SU-DHL-6 (cell line): ENCODE measurements around the gene ZNF560.
"Not testable (repeated sequence)": the region's sequence is repeated elsewhere in the genome, so short reads cannot be mapped to it uniquely, and the experiment has no call there.

Source experiments
- H2AFZ ChIP-seq: fragments of 200-600 bp; sonication (generic); 2 replicates; pipeline ENCODE4 v1.6.1; 2014; ENCODE audit warnings: low read depth, mild to moderate bottlenecking, moderate library complexity, mixed read lengths, antibody characterized with exemption, low read length; ENCODE audit not compliant: severe bottlenecking
- H3F3A ChIP-seq: fragments of 200-600 bp; shearing (Covaris generic); 2 replicates; pipeline ENCODE4 v1.6.0; 2016; ENCODE audit warnings: antibody characterized with exemption, mild to moderate bottlenecking; ENCODE audit not compliant: insufficient read depth
- H3K27ac ChIP-seq: fragments of 200-600 bp; sonication (generic); 2 replicates; pipeline ENCODE4 v1.5.1; 2016; ENCODE audit warnings: low read depth, mild to moderate bottlenecking, low read length, moderate library complexity, mixed read lengths
- H3K27me3 ChIP-seq: fragments of 200-600 bp; sonication (generic), shearing (Covaris generic); 2 replicates; pipeline ENCODE4 v1.6.0; 2014; ENCODE audit warnings: mild to moderate bottlenecking, low read length
- H3K36me3 ChIP-seq: fragments of 200-600 bp; sonication (generic); 2 replicates; pipeline ENCODE4 v1.6.1; 2014; ENCODE audit warnings: mild to moderate bottlenecking, low read length, mixed read lengths
- H3K4me2 ChIP-seq: fragments of 300-600, 200-600 bp; shearing (Covaris generic), sonication (generic); 2 replicates; pipeline ENCODE4 v1.6.0; 2014; ENCODE audit warnings: low read length, low read depth, mild to moderate bottlenecking; ENCODE audit not compliant: poor library complexity, severe bottlenecking
- H3K4me3 ChIP-seq: fragments of 200-600 bp; sonication (generic); 2 replicates; pipeline ENCODE4 v1.5.1; 2014; ENCODE audit warnings: antibody characterized with exemption, low read length, mild to moderate bottlenecking, mixed read lengths; ENCODE audit not compliant: insufficient read depth, poor library complexity, severe bottlenecking
- H3K79me2 ChIP-seq: fragments of 200-600 bp; sonication (generic); 2 replicates; pipeline ENCODE4 v1.6.1; 2014; ENCODE audit warnings: mild to moderate bottlenecking, low read length, moderate library complexity; ENCODE audit not compliant: insufficient read depth
- H3K9ac ChIP-seq: fragments of 200-600 bp; sonication (generic); 2 replicates; pipeline ENCODE4 v1.7.0; 2014; ENCODE audit warnings: mild to moderate bottlenecking, low read length
- H3K9me2 ChIP-seq: fragments of 200-600 bp; sonication (generic); replicated peaks from 2 replicates; pipeline ENCODE4 v1.6.1; 2014; ENCODE audit warnings: low read length; ENCODE audit not compliant: insufficient read depth
- H3K9me3 ChIP-seq: fragments of 200-600 bp; sonication (generic); 2 replicates; pipeline ENCODE4 v1.6.1; 2014; ENCODE audit warnings: low read length, mixed read lengths; ENCODE audit not compliant: insufficient read depth
- H4K20me1 ChIP-seq: fragments of 200-600 bp; sonication (generic); 2 replicates; pipeline ENCODE4 v1.6.1; 2014; ENCODE audit warnings: low read depth, mild to moderate bottlenecking, antibody characterized with exemption, low read length, moderate library complexity, mixed read lengths
- CTCF ChIP-seq: fragments of 200-600 bp; sonication (generic); IDR thresholded peaks from one replicate; pipeline ENCODE4 v1.5.1; 2017; ENCODE audit warnings: antibody characterized with exemption, mild to moderate bottlenecking, low read length, moderate library complexity; ENCODE audit not compliant: insufficient read depth, poor library complexity, severe bottlenecking
- EZH2phosphoT487 ChIP-seq: fragments of 200-600 bp; sonication (generic), shearing (Covaris generic); conservative IDR thresholded peaks from 2 replicates; pipeline ENCODE4 v1.6.1; 2018; ENCODE audit warnings: mild to moderate bottlenecking, antibody characterized with exemption, low read length, moderate library complexity, mixed read lengths

The ZNF560 gene

GRCh38 chr19:9498183-9498902 is at the start of gene ZNF560:
Gene ZNF560 (minus strand): TSS chr19:9498616. CDS start chr19:9475313, 23,303 bp downstream.
- no peak within 1 kb of the TSS for H3K27ac ChIP-seq
- H3K9me3 ChIP-seq = no peaks in the 10 kb centered on the region
- no peak within 1 kb of the TSS for H3K4me2 ChIP-seq
- H3K79me2 ChIP-seq = no peaks in the 10 kb centered on the region
- no peak within 1 kb of the TSS for H3K9ac ChIP-seq
- no peaks in the 10 kb centered on the region for H3K27me3 ChIP-seq
- H4K20me1 ChIP-seq = no peaks in the 10 kb centered on the region
- H3F3A ChIP-seq = no peaks in the 10 kb centered on the region
- H3K36me3 ChIP-seq = no peaks in the 10 kb centered on the region
- H3K4me3 ChIP-seq = no peak within 1 kb of the TSS
- no peak within 1 kb of the TSS for H2AFZ ChIP-seq
- TF ChIP-seq CTCF (no peak), EZH2phosphoT487 (no peak)
- no peaks in the 10 kb centered on the region for H3K9me2 ChIP-seq

GRCh38 chr19:9547870-9548269 is 49.5 kb upstream of the ZNF560 start:
- TF ChIP-seq CTCF (no peak), EZH2phosphoT487 (no peak)
- Histone ChIP-seq H3K4me2 (no peak overlapping the region), H3K9me2 (no peaks in the 10 kb centered on the region), H3K27ac (no peak overlapping the region), H3K4me3 (no peak overlapping the region), H3K9ac (no peak overlapping the region), H4K20me1 (no peaks in the 10 kb centered on the region), H3K79me2 (no peaks in the 10 kb centered on the region), H3F3A (no peaks in the 10 kb centered on the region), H3K9me3 (peaks cover 12% of the 10 kb centered on the region; the same call in 1 of the 2 replicates), H3K36me3 (no peaks in the 10 kb centered on the region), H2AFZ (no peak overlapping the region), H3K27me3 (no peaks in the 10 kb centered on the region)

- H3K27me3 ChIP-seq, H3K27ac ChIP-seq, H3K9me2 ChIP-seq, H3K4me3 ChIP-seq, H3K9ac ChIP-seq, H3F3A ChIP-seq, H3K4me2 ChIP-seq, H4K20me1 ChIP-seq, H3K9me3 ChIP-seq, H3K36me3 ChIP-seq, H2AFZ ChIP-seq: not testable (repeated sequence)
- H3K79me2 ChIP-seq = peaks cover 13% of the 10 kb centered on the region; the same call in 1 of the 2 replicates
These were observed 42.9 kb upstream of the ZNF560 start for GRCh38 chr19:9541281-9541680.

GRCh38 chr19:9539921-9540320 is 41.5 kb upstream of the ZNF560 start:
- not testable (repeated sequence) for H3K27ac ChIP-seq, H3K4me3 ChIP-seq, H3K9me2 ChIP-seq, H3K9me3 ChIP-seq, H3K9ac ChIP-seq, H3K36me3 ChIP-seq, H3K27me3 ChIP-seq, H3F3A ChIP-seq, H2AFZ ChIP-seq, H4K20me1 ChIP-seq, H3K4me2 ChIP-seq
- peaks cover 13% of the 10 kb centered on the region; the same call in 1 of the 2 replicates for H3K79me2 ChIP-seq

- H3F3A ChIP-seq, H3K9me2 ChIP-seq, H3K36me3 ChIP-seq, H3K9ac ChIP-seq, H3K27me3 ChIP-seq, H3K27ac ChIP-seq, H3K9me3 ChIP-seq, H4K20me1 ChIP-seq: not testable (repeated sequence)
- Histone ChIP-seq H3K79me2 (peaks cover 13% of the 10 kb centered on the region; the same call in 1 of the 2 replicates), H3K4me2 (peak overlapping the region; percentile 92), H2AFZ (peak overlapping the region; percentile 76), H3K4me3 (peak overlapping the region; percentile 78)
These were observed 40.8 kb upstream of the ZNF560 start for GRCh38 chr19:9539201-9539600.
